ENCODE data around the gene FKBP8. TPM values are rescaled to one million over a fixed set of nuclear protein-coding genes. Genes with fewer than 3 reads are reported as not detected.

Gene FKBP8
- total RNA-seq, 1 experiment from 2014 or later, result 231 TPM

DNA sequence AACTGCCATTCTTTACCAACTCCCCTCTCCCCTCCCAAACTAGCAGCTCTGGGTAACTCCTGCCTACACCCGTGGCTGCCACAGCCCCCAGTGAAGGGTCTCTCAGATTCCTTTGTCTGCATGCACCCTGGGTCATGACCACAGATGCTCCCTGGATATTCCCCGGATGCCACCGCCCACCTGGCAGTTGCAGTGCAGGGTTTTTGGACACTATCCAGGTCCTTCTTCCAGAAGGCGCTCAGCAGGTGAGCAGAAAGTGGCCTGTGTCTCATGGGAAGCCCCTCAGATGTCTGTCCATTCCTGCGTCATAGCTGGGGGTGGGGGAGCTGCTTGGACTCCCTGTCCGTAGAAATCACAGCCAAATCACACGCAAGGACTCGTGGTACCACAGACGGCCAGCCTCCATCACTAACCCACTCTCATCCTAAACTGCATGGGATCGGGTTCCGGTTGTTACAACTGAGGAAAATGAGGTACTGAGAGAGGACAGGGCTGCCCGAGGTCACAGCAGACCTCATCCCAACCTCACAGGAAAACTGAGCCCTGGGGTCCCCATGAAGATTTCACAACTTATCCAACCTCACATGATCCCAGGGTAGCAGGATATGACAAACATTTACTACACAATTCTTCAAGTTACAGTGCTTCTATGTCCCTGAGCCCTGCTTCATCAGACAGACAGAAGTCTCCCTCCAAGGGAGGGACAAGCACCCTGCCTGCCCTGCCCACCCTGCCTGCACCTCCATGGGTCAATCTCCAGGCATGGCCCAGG is 60.1 kb downstream of the FKBP8 start:
- BruUV-seq (replicated peaks), result no TSS peak

More for the DNA sequence above, 60.1 kb downstream of the FKBP8 start:
- intact Hi-C loops (cut with micrococcal nuclease; ENCODE audit: unreplicated experiment), result no loop called here
- Histone ChIP-seq H3K36me3 (ENCODE audit: low read depth) (no peaks in the 10 kb centered on the region), H3K79me2 (ENCODE audit: low read depth) (peaks cover 93% of the 10 kb centered on the region), H3K4me3 (no peak overlapping the region), H3K27me3 (ENCODE audit: insufficient read depth, low read depth) (no peaks in the 10 kb centered on the region), H3K4me1 (replicated peaks; ENCODE audit: insufficient read depth) (peaks cover 31% of the 10 kb centered on the region), H3K9me3 (ENCODE audit: insufficient read depth, low read depth) (no peaks in the 10 kb centered on the region), H3F3A (ENCODE audit: insufficient read depth, low read depth) (peaks cover 31% of the 10 kb centered on the region), H3K4me2 (no peak overlapping the region), H3K27ac (no peak overlapping the region), H4K20me1 (ENCODE audit: insufficient read depth) (peaks cover 62% of the 10 kb centered on the region), H3K9me2 (ENCODE audit: insufficient read depth) (no peaks in the 10 kb centered on the region), H2AFZ (no peak overlapping the region)
- ChIA-PET CTCF (interaction anchor here (0.7 kb wide), 1 partner anchor 23 kb away, joined by 4 read pairs; no protein-coding TSS in a partner anchor), POLR2A (ENCODE audit: unreplicated experiment) (no interaction called here)
- TF ChIP-seq, protein P1, sequence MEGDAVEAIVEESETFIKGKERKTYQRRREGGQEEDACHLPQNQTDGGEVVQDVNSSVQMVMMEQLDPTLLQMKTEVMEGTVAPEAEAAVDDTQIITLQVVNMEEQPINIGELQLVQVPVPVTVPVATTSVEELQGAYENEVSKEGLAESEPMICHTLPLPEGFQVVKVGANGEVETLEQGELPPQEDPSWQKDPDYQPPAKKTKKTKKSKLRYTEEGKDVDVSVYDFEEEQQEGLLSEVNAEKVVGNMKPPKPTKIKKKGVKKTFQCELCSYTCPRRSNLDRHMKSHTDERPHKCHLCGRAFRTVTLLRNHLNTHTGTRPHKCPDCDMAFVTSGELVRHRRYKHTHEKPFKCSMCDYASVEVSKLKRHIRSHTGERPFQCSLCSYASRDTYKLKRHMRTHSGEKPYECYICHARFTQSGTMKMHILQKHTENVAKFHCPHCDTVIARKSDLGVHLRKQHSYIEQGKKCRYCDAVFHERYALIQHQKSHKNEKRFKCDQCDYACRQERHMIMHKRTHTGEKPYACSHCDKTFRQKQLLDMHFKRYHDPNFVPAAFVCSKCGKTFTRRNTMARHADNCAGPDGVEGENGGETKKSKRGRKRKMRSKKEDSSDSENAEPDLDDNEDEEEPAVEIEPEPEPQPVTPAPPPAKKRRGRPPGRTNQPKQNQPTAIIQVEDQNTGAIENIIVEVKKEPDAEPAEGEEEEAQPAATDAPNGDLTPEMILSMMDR (conservative IDR thresholded peaks at IDR 0.05), result no peak
- no peak for TF ChIP-seq EZH2 (IDR thresholded peaks at IDR 0.05; ENCODE audit: low read depth)
- no peak for DNase-seq

Other genes with a start within 250 kb of the FKBP8 start
- gene LSM4, start 220.5 kb downstream of the FKBP8 start, total RNA-seq (2021), result 291 and 323 TPM in 2 replicates
- gene PGPEP1, start 203.0 kb downstream of the FKBP8 start, total RNA-seq (2021), result 42.0 and 53.6 TPM in 2 replicates
- gene GDF15, start 157.4 kb downstream of the FKBP8 start, total RNA-seq (2021), result 15.1 and 17.2 TPM in 2 replicates
- gene LRRC25, start 146.0 kb downstream of the FKBP8 start, total RNA-seq (2021), result not detected in 2 replicates
- gene SSBP4, start 124.2 kb downstream of the FKBP8 start, total RNA-seq (2021), result 56.6 and 65.2 TPM in 2 replicates
- gene ISYNA1, start 105.4 kb downstream of the FKBP8 start, total RNA-seq (2021), result 129 and 142 TPM in 2 replicates
- gene ELL, start 21.5 kb downstream of the FKBP8 start, total RNA-seq (2021), result 12.9 and 14.6 TPM in 2 replicates
- gene KXD1, start 14.3 kb upstream of the FKBP8 start, total RNA-seq (2021), result 97.0 and 101 TPM in 2 replicates
- gene UBA52, start 28.3 kb upstream of the FKBP8 start, total RNA-seq (2021), result 1,141 and 1,151 TPM in 2 replicates
- gene REX1BD, start 45.2 kb upstream of the FKBP8 start, total RNA-seq (2021), result 44.8 and 64.3 TPM in 2 replicates
- gene CRLF1, start 63.2 kb upstream of the FKBP8 start, total RNA-seq (2021), result 0.46 and 2.8 TPM in 2 replicates
- gene TMEM59L, start 69.3 kb upstream of the FKBP8 start, total RNA-seq (2021), result 0.65 and 2.5 TPM in 2 replicates
- gene KLHL26, start 93.5 kb upstream of the FKBP8 start, total RNA-seq (2021), result 11.8 and 12.5 TPM in 2 replicates
- gene CRTC1, start 140.1 kb upstream of the FKBP8 start, total RNA-seq (2021), result 13.3 and 16.6 TPM in 2 replicates
- gene COMP, start 247.7 kb upstream of the FKBP8 start, total RNA-seq (2021), result not detected in 2 replicates